NCI-H1694 (cell line): ENCODE results near the gene CD47.

Experiments used
- DNase-seq: peaks from one replicate; lab custom pipeline; 2025; lab: John Stamatoyannopoulos, UW

Gene CD47

DNA sequence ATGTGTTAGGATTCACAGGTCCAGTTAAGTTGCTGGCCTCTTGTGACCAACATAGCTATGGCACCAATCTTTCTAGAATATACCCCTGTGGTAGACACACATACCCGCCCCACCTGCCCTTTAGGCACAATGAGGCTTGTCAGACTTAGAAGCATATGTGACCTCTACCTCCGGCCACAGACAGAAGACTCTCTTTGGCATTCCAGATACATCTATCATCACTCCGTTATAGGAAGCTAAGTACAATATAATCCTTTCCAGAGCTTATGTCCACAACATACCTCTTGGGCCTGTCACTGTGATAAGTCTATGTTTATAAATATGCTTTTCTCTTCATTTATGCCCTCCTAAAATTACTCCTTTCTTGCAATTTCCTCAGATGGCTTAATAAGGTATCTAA is 39.8 kb downstream of the CD47 start:
- no peak for DNase-seq

DNA sequence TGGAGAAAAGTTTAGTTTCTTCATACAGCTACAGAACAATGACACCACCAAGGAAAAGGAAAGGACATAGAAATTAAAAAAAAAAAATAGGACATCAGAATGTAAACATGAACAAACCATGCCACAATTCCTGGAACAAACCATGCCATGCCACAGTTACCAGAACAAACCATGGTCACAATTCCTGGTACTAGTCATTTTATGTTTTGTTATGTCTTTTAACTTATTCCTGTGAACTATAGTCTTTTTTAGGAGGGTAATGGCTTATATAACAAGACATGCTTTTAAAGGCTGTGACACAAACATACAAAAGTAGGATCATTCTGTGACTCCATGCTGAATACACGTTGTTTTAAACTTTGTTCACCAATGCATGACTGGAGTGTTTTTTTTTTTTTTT is 42.8 kb downstream of the CD47 start:
- DNase-seq, result no peak

DNA sequence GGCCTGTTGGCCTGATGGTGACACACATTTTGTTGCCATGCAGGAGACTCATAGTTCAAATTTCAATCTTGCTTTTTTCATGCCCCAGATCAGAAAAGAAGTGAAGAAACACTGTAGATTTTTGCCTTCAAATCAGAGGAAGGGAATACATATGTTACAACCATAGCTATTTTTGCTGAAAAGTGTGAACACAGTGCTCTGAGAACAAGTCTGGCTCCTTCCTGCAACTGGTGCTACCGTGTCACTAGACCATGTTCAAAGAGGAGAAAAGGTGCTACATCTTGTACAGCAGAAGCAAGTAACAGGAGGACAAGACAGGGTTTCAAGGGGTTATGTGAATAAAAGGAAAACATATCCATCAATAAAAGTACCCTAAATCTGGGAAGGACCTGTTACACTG is 44.6 kb downstream of the CD47 start:
- no peak for DNase-seq

DNA sequence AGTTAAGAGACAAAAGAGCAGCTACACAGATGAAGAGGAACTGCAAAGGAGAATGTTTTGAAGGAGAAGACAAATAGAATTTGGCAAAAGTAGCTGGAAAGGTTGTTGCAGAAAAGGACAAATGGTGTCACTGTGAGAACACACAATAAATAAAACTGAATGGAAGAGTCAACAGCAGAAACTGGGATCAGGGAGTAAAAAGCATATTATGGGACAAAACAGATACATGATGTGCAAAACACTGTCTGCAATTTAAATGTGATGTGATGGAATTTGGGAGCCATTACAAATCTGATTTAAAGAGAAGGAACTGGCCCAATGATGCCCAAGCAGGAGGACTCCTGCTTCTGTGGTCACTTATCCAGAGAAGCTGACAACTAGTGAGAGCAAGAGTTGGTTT is 46.1 kb downstream of the CD47 start:
- no peak for DNase-seq

DNA sequence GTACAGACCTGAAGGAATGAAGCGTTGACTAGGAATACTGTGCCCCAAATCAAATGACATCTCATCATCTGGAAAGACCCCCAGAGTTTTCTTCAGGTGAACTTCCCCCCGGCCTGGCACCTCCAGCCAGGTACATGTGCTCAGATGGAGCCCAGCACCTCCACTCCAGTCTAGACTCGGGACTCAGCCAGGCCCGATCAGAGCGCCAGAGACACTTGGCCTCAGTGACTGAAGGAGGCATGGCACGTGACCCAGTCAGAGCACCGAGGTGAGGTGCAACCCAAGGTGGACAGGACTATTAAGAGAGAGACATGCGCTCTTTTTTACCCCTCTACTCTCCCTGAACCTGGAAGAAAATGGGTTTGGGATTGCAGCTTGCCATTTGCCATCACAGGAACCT is 48.5 kb downstream of the CD47 start:
- DNase-seq, result no peak

DNA sequence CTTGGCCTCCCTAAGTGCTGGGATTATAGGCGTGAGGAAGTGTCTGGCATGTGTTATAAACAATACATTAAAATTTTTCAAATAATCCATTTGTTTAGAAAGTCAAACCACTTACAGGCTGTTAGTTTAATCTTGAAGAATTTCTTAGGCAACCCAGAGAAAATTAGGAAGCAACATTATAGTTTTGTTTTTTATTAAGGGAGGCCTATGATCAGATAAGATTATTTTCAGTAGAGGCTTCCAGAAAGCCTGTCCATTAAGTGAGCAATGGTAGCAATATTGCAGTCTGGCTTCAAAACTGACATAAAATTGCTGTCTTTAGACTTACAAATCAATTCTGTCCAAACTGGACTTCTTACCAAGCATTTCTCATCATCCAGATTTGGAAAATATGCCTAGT is 49.6 kb downstream of the CD47 start:
- no peak for DNase-seq

DNA sequence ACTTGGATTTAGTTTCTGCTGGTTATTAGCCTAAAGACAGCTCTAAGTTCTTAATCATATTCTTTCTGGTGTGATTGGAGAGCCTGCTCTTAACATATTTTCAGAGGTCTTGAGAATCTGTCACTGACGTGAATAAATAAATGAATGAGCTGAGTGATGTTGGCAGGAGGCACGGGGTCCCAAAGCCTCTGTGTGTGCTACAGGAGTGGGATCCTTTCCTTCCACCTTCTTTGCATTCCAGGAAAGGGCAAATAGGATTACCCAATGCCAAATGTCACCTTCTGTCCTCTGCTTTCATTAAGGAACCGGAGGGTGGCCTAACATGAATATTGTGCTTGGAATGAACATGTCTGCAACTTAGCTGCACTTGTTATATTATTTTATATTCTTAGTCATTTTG is 53.1 kb downstream of the CD47 start:
- DNase-seq, result no peak

DNA sequence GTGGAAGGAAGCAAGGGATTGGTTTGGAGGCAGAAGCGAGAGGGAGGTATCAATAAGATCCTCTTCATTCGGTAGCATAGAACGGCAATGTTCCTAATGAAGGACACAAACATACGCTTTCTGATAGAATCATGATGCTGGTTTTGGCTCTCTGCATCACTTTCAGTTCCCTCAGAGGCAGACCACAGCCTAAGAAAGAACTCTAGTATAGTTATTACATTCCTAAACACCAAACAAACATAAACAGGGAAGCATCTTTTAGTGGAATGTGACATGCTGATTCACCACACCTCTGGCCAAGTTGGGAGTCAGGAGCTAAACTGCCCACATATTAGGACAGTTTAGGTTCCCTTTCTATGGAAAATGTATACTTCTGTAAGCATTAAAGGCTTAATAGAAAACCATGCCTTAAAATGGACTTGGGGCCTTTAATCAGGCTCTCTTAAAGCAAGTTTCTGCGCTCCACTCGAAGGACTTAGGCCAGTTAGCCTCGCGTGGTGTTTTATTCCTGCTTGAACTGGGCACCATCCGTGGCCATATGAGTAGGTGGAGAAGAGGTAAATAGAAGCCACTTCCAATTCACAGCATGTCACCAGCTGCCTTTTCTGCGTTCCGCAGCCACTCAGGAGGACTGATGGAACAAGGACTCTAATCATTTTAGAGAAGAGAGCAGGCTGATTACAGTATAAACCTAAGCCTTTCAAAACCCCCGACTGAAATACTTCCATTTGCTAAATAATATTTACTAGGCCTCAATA is 53.7 kb downstream of the CD47 start:
- no peak for DNase-seq

DNA sequence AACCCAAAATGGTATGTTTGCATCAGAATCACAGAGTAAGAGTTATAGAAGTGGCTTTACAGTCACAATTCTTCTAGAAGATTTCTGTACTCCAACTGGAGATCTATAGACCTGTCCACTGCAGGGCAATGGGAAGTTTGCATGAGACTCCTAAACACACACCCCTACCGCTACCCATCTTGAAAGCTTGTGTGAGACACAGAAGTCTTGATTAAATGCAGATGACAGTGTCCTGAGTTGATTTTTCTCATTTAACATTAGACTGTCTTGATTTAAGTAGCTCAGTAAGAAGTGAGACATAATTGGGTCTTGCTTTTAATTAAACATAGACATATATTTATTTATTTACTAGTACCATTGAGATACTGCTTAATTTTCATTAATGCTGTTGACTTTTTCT is 54.4 kb downstream of the CD47 start:
- DNase-seq, result no peak

DNA sequence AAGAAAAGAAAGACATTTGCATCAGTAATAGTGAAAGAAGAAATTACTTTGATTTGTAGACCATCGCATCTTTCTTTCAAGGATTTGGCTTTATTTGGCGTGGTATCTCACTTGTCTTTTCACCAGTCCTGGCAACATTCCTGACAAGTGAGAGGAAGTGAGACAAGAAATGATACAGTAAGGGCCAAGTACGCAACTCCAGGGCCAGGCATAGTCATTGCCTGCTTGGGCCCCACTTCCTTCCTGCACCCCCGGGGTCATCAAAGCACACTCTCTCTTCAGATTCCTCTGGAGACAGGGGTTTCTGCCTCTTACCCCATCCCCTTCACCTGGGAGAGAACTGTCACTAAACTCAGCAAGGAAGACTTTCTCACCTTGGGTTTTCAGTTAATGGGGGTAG is 55.1 kb downstream of the CD47 start:
- DNase-seq, result no peak

DNA sequence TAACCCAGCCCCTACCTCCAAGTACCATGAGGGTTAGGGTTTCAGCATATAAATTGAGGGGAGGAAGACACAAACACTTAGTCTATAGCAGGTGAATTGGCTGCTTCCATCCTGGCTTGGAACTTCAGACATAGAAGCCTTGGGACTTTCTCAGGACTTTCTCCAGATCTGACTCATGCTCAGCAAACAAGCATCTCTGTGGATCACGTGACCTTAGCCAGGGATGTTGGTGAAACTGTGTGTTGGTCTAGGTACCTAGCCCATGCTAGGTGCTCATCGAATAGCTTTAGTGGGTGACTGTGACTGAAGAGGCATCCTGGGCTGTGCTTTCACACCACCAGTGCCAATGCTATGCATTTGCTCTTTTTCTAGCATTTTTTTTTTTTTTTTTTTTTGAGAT is 58.9 kb downstream of the CD47 start:
- DNase-seq, result no peak

DNA sequence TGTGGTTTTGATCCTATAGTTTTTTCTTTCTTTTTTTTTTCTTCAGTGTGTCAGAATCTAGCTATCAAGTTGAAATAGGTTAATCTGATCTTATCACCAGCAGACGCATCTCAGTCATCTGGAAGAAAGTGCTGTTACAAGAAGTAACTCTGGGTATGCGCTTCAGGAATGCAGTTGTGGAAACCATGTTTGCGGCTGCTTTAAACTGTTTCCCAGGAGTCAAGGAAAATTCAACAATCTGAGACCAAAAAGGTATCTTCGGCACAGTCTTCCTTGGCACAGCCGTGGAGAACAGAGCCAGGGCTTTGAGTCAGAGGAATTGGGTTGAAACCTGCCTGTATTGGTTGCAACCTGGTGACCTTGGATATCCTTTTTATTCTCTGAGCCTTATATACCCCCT is 59.9 kb downstream of the CD47 start:
- no peak for DNase-seq

DNA sequence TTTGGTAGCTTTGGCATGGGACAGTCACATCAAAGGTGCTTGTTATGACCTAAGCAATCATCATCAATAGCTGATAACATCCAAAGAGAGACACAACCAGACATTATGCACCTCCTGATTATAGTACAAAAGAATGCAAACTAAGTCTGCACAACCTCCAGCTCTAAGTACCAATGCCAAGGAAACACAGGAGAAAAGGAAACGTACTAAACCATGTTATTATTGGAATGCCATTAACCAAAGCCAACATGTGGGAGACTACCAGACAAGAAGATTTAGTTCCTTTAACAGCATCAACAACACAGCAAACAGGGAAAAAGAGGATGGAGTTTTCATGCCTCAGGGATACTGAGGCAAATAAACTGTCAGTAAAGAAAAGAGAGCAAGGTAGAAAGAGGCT is 61.4 kb downstream of the CD47 start:
- no peak for DNase-seq

DNA sequence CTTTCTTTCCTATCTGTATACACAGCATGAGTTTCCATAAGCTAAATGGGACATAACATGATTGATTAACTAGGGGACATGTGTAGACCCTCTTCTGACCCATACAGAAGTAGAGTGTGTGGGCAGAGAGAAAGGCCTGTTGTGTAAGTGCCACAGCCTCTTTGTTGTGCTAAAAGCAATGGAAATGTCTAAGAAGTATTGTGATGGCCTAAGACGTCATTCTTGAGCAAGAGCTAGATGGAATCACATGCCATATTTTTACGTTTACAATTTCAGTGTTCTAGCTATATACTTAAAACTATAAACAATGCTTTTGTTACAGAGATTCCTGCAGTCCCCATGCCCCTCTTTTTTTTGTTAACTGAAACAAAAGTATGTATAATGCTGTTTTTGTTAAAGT is 61.9 kb downstream of the CD47 start:
- DNase-seq, result no peak

DNA sequence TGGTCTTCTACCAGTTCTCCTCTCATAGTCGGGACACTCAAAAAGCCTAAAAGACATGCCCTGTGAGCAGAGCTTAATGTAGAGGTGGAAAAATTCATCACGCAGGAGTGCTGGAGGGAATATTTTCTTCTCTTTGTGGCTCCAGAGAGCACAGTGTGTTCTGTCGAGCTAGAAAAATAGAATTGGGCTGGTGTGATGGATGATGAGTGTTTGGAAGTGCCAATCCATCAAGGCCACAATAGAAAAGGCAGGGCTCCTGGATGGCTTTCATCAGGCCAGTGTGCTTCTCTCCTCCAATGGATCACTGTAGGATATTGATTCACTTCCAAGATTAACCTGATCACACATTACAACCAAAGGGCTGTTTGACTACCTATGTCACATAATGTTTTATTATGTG is 65.7 kb downstream of the CD47 start:
- DNase-seq, result no peak

DNA sequence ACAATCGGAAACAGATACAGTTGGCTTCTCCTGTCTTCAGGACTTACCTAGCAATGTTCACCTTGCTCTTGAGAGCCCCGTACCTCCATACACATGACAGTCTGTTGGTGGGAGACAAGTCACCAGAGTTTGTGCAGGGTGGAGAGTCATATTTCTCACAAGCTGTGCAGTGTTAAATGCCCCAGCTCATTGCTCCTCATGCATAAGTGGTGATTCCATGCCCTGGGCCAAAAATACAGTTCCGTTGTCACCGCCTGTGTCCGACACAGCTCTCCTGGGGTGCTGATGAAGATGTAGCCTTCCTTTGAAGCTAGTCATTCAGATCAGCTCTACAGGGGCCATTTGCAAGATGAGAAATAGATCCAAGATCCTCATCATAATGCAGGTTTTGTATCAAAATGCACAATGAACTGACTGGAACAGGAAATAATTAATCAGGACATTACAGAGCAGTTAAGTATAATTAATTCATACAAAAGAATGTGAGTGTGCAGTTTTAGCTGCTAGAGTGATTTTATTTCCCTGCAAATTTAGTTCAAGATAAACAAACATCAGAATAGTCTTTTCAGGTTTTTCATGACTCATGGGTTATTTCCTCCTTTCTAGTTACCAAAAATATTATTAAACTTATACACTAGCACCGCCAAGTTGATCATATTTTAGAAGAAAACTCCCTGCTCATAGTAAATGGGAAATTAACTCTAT is 66.5 kb downstream of the CD47 start:
- no peak for DNase-seq

DNA sequence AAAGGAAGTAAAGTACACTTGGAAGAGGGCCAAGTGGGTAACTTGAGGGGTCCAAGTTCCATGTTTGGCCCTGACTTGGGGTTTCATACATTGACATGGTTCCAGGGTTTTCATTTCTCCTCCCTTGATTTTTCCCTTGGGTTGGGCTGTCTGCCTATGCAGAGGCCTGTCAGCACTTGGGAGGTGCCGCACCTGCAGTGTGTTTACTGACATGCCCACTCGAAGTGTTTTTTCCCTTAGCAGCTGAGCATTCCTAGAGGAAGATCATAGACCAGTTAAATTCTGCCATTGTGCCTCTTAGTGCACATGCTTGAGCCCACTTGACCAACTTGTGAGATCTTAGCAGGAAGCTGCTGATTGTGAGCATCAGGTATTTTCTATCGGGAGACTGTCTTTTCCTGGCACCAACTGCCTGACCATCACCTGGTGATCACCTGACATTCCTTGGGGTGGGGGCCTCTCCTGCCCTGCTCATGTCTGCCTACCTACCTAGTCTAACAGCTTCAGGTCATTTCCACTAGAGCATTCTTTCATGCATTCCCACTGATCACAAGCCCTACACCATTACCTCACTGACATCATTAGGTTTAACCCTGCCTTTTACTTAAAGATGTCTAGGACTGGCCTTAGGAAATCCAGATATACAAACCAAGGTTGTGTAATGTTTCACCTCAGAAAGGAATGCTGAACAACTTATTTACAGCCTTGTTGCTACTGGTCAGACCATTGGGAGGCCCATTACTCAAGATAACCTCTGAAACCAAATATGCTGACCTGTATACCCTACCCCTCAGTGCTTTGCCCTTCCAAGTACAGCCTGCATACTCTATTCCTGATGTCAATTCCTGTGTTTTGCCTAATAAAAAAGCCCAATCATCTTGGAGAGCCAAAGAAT is 68.3 kb downstream of the CD47 start:
- no peak for DNase-seq

DNA sequence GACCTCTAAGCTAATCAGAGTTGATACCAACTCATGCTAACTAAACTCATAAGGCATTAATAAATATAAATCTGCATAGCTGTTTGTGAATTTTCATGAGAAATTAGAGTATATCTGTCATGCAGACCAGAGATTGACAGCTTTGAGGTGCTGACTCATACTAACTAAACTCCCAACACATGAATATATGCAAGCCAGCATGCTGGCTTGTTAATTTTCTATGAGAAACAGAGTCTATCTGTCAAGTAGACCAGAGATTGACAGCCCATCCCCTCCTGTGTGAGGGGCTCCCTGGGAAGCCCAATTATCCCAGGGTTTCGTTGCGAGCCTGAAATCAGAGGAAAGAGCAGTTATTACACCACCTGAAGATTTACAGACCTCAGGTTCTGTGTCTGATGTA is 69.3 kb downstream of the CD47 start:
- DNase-seq, result no peak

DNA sequence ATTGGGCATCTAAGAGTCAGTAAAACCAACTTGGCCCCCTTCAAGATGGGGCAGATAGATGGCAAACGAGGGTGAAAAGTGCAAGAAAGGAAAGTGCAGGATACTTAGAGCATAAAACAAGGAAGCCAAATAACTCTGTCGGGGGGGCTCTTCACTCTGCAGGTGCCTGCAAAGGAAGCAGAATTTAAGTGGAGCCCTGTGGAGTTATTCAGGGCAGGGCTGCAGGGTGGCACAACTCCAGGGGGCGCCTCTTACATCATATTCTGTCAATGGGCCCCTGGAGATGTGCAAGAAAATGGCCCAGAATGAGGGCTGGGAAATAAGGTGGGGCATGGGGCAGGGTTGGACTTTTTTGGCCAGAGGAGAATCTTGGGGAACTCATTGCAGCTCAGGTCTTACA is 69.7 kb downstream of the CD47 start:
- no peak for DNase-seq

DNA sequence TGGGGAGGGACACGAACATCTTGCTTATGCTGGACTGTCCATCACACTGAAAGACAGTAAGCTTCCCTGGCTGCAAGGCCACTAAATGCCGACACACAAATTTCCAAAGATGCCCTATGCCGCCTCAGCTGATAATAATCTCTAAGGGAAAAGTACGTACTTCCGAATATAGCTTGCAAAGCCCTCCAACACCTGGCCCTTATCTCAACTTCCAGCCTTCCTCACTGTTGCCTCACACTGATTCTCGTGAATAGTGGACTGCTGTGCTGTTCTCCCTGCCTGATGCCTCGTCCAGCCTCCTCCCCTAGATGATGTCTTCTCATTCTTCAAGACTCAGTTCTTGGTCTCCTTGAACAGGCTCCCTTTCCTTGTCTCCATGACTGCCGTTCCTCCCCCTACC is 72.3 kb downstream of the CD47 start:
- DNase-seq, result no peak

DNA sequence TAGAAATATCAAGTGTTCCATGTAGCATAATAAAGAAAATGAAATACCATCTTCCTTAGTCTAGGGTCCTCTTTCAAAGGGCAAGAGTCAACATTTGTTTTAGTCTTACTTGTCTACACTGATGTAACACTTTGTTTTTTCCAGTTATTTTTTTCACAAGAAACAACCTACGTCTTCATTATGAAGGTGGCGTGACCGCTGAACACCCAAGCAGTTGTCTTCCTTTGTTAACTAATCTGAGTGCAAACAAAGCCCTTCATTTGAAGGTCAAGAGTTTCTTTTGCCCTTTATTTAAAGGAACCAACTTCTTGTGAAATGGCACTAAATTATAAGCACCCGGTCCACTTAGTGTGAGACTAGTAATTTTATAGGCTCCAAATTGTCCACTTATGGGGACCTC is 73.2 kb downstream of the CD47 start:
- DNase-seq, result no peak

DNA sequence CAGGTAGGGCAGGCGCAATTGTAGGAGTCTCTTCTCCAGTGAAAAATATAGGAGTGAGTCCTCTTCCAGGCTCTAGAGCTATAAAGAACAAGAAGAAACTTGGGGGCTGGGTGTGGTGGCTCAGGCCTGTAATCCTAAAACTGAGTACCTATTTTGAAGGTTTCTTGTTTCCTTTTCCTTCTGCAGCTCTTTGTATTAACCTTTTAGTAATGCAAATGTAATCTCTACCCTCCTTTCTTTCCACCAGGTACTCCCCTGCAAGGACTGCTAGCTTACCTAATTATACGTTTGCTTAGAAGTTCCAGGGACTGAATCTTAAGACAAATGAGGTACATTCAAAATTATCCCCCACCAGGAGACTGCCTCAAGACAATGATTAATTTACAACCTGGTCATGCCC is 75.9 kb downstream of the CD47 start:
- no peak for DNase-seq
